Psoas muscle (tissue), 8 donors: ENCODE data around the gene CEP57. TPM values are rescaled to one million over a fixed set of nuclear protein-coding genes. Genes with fewer than 3 reads are reported as not detected.

Experiments
- ATAC-seq, 4 donors: fragments of 200-7000 bp; cut with Tn5 transposase; one replicate each; pipeline ENCODE4 v1.9.1; 2020; ENCODE audit warnings: moderate library complexity in 3 of 4, mild to moderate bottlenecking in 2 of 4
- DNase-seq, 2 donors: peaks; one replicate each; pipeline ENCODE4 v3.0.0-alpha.2; 2020
- H3K27ac ChIP-seq: fragments of 200-600 bp; one replicate; pipeline ENCODE4 v1.8.0; 2022
- H3K27me3 ChIP-seq, 3 donors: fragments of 200-600 bp in 1 of 3; one replicate each; pipeline versions ENCODE4 v1.6.1 to v1.8.0; 2013 to 2022; ENCODE audit warnings: low read length in 2 of 3, mild to moderate bottlenecking in 2 of 3, moderate library complexity in 1 of 3; ENCODE audit not compliant: insufficient read depth in 3 of 3
- H3K36me3 ChIP-seq, 2 donors: fragments of 200-600 bp in 1 of 2; one replicate each; pipeline versions ENCODE4 v1.6.1 to v1.8.0; 2013 to 2022; ENCODE audit warnings: low read depth in 1 of 2, mild to moderate bottlenecking in 1 of 2, moderate library complexity in 1 of 2; ENCODE audit not compliant: insufficient read depth in 1 of 2
- H3K4me1 ChIP-seq: fragments of 200-600 bp; one replicate; pipeline ENCODE4 v1.8.0; 2022
- H3K4me3 ChIP-seq: fragments of 200-600 bp; one replicate; pipeline ENCODE4 v1.8.0; 2022; ENCODE audit warnings: mild to moderate bottlenecking
- H3K9me3 ChIP-seq: fragments of 200-600 bp; one replicate; pipeline ENCODE4 v1.8.0; 2022
- WGBS, 3 donors: extraction: QIAGEN DNeasy Blood & Tissue Kit; methylation state at CpG; one replicate each; pipeline versions ENCODE4 v1.1.6 to v1.1.7; 2013; 5-methylcytosine and 5-hydroxymethylcytosine counted together
- intact Hi-C, 2 donors: fragments of 100-400 bp; cut with DNase I; formaldehyde crosslinking; loops; one replicate each; pipeline versions ENCODE4 v1.11.0 to v1.14.2; 2022
- polyA plus RNA-seq, 3 donors: library from polyadenylated mRNA; stranded (reverse); fragments of 200-250 nt; gene quantifications; one replicate each; pipeline ENCODE4 v1.2.3, GENCODE V29; 2013
- total RNA-seq, 4 donors: library from RNA; stranded (reverse); fragmentation: NEBNext Ultra II Directional in 2 of 4; extraction: Animal tissue kit (Norgen Biotek cat#: 25700) in 2 of 4; gene quantifications; one replicate each; pipeline versions ENCODE4 v1.2.1 to v1.2.4, GENCODE V29; 2021 to 2023
- TF ChIP-seq, protein P1 (sequence below): fragments of 200-600 bp; IDR thresholded peaks from one replicate; pipeline ENCODE4 v1.8.0; 2022; ENCODE audit warnings: antibody characterized with exemption
- donor health status: healthy with polysubstance abuse.
- donor health status: DM: no; HTN: no; CAD: no; lungs with moderate emphysema.
- donor health status: Bipolar disorder and iron deficiency.
- donor health status: healthy.
- donor health status: DM: yes; HTN: yes; CAD: no.
- donor health status: DM: no; HTN: no; CAD: no.
- donor health status: DM: no; HTN: no; CAD: no.
- donor health status: DM: yes; HTN: yes; CAD: no.

Gene CEP57
- total and polyA plus RNA-seq, 7 donors, result 7.7 to 27.1 (median 15.1) TPM

DNA sequence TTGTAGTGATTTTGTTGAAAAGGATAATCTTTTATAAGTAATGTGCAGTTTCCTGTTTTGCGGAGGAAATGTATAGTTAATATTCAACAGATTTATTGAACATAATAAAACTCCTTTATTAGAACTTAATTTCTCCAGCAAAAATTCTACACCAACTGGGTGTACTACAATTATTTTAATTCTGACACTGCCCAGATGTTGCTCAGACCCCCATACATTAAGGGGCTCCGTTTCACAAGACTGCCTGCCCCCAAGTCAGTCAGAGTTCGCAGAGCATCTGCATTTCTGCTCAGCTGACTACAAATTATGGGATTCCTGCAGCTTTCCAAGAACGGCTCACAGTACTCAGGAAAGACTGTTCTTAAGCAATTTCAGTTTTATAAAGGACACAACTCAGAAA is 6.2 kb downstream of the CEP57 start:
- Histone ChIP-seq H3K4me3 (no peak overlapping the region), H3K27me3 (no peaks in the 10 kb centered on the region), H3K36me3 (peaks cover 7 to 21% of the 10 kb centered on the region in 2 donors), H3K4me1 (peaks cover 7% of the 10 kb centered on the region), H3K27ac (no peak overlapping the region), H3K9me3 (no peaks in the 10 kb centered on the region)
- TF ChIP-seq, protein P1, sequence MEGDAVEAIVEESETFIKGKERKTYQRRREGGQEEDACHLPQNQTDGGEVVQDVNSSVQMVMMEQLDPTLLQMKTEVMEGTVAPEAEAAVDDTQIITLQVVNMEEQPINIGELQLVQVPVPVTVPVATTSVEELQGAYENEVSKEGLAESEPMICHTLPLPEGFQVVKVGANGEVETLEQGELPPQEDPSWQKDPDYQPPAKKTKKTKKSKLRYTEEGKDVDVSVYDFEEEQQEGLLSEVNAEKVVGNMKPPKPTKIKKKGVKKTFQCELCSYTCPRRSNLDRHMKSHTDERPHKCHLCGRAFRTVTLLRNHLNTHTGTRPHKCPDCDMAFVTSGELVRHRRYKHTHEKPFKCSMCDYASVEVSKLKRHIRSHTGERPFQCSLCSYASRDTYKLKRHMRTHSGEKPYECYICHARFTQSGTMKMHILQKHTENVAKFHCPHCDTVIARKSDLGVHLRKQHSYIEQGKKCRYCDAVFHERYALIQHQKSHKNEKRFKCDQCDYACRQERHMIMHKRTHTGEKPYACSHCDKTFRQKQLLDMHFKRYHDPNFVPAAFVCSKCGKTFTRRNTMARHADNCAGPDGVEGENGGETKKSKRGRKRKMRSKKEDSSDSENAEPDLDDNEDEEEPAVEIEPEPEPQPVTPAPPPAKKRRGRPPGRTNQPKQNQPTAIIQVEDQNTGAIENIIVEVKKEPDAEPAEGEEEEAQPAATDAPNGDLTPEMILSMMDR, result no peak
- ATAC-seq (no peak), DNase-seq (no peak)
- 79 to 84% (median 81%) methylated on average over 4 of the region's 4 CpGs for WGBS, 3 donors
- intact Hi-C loops, result no loop called here

DNA sequence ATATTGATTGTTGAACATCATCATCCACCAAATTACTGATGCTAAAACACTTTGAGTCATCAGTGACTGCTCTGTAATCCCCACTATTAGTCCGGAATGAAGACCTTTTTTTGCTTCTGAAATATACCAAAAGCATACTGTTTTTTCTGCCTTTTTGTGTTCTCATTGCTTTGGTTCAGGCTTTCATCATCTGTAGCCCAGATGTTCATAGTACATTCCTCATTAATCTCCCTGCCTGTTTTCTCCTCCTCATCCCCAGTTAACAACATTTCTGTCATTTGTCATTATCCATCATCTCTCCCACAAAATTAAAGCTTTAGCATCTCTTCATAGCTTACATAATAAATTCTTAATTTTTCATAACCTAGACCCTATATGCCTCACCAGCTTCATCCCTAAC is 9.2 kb downstream of the CEP57 start:
- H3K4me1 ChIP-seq, result peaks cover 3% of the 10 kb centered on the region
- DNase-seq, result no peak
- H3K27ac ChIP-seq, result no peak overlapping the region
- H3K4me3 ChIP-seq, result no peak overlapping the region
- H3K9me3 ChIP-seq, result no peaks in the 10 kb centered on the region
- peaks cover 7 to 31% of the 10 kb centered on the region in 2 donors for H3K36me3 ChIP-seq
- H3K27me3 ChIP-seq, result no peaks in the 10 kb centered on the region
- 88 to 100% (median 94%) methylated on average over 1 of the region's 1 CpG for WGBS, 3 donors
- intact Hi-C loops, result no loop called here
- TF ChIP-seq, protein P1, result no peak
- ATAC-seq, result no peak

DNA sequence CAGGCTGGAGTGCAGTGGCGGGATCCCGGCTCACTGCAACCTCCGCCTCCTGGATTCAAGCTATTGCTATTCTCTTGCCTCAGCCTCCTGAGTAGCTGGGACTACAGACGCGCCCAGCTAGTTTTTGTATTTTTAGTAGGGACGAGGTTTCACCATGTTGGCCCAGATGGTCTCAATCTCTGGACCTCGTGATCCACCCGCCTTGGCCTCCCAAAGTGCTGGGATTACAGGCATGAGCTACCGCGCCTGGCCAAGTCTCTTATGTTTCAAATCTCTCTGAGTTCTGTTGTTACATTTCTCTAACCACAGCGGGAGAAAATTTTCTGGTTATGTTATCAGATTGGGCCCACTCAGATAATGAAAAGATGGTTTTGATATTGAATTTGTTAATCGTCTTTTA is 10.1 kb downstream of the CEP57 start:
- Histone ChIP-seq H3K4me1 (no peaks in the 10 kb centered on the region), H3K27ac (no peak overlapping the region), H3K4me3 (no peak overlapping the region), H3K36me3 (peaks cover 7 to 34% of the 10 kb centered on the region in 2 donors), H3K9me3 (no peaks in the 10 kb centered on the region), H3K27me3 (no peaks in the 10 kb centered on the region)
- ATAC-seq, result no peak
- 95 to 96% (median 95%) methylated on average over 12 of the region's 12 CpGs for WGBS, 3 donors
- TF ChIP-seq, protein P1, result no peak
- intact Hi-C loops, result no loop called here
- DNase-seq, result no peak

DNA sequence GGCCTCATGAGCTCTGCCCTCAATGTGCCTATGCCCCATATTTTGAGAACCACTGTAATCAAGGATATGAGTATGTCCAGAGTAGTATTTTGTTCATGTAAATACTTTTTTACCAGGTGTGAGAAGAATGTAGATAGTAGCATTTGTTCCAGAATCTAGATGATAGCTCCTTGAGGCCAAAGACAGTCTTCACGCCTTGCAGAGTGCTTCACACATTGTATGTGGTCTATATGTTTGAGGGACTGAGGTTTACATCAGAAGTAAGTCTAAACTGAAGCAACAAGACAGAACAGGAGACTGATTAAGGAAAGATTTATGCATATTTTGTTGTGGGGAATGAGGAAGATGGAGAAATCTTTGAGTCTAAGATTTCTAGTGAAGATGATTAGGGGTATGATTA is 12.5 kb downstream of the CEP57 start:
- intact Hi-C loops, result no loop called here
- ATAC-seq (no peak), DNase-seq (no peak)
- Histone ChIP-seq H3K27ac (no peak overlapping the region), H3K36me3 (peaks cover 7 to 39% of the 10 kb centered on the region in 2 donors), H3K9me3 (no peaks in the 10 kb centered on the region), H3K4me3 (no peak overlapping the region), H3K4me1 (no peaks in the 10 kb centered on the region), H3K27me3 (no peaks in the 10 kb centered on the region)
- TF ChIP-seq, protein P1, result no peak
- WGBS, 3 donors, result 97 to 100% (median 100%) methylated on average over 1 of the region's 1 CpG

DNA sequence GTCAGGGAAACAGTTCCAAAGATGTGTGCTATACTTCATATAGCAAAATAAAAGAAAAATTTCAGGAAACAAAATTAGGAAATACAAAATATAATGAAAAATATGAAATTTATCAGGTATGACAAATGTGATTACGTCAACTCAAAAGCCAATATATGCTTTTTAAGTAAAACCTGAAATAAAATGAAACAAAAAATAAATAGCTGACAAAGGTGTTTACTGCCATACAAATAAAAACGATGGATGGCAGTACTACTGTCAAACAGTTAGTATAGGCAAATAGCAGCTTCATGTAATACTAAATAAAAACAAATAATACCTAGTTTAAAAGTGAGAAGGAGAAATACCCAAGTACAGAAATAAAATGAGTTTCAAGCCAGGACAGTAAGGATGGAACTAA is 13.7 kb downstream of the CEP57 start:
- DNase-seq, result no peak
- Histone ChIP-seq H3K36me3 (peaks cover 7 to 39% of the 10 kb centered on the region in 2 donors), H3K27ac (no peak overlapping the region), H3K4me1 (no peaks in the 10 kb centered on the region), H3K27me3 (no peaks in the 10 kb centered on the region), H3K4me3 (no peak overlapping the region), H3K9me3 (no peaks in the 10 kb centered on the region)
- no peak for ATAC-seq
- 95 to 96% (median 96%) methylated on average over 2 of the region's 2 CpGs for WGBS, 3 donors
- TF ChIP-seq, protein P1, result no peak
- intact Hi-C loops, result no loop called here
